ENCODE results near the gene MAPK11.
A peak's percentile ranks its signal among the peaks of the same experiment; 100 is the strongest.

The MAPK11 gene

DNA sequence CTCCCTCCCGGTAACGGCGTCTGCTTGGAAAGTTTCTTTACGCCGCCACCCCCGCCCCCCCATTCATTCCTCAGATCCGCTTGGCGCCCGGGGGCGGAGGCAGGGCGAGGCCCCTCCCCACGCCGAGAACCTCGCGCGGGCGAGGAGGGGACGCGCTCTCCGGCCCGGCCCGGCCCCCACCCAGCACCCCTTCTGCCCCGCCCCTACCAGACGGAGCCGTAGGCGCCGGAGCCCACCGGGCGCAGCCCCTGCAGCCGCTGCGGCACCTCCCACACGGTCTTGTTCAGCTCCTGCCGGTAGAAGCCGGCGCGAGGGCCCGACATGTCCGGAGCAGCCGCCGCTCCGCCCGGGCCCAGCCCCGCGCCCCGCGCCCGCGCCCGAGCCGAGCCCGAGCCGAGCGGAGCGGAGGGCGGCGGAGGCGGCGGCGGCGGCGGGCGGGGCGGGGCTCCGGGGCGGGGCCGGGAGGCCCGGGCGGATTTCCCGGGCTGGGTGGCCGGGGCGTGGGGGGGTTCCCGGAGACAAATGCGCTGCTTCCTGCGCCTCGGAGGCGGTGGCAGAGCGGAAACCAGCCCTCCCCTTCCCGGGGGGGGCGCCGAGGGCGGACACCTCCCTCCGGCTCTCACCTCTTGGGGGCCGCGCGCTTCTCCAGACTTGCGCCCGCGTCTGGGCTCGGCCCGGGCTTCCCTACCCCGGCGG lies at the start of gene MAPK11:
Gene MAPK11 (minus strand): TSS at position 411 of the 696 bp plus-strand sequence. CDS start 88 bp downstream, at position 323.
- DNase-seq, result peak; percentile 56

DNA sequence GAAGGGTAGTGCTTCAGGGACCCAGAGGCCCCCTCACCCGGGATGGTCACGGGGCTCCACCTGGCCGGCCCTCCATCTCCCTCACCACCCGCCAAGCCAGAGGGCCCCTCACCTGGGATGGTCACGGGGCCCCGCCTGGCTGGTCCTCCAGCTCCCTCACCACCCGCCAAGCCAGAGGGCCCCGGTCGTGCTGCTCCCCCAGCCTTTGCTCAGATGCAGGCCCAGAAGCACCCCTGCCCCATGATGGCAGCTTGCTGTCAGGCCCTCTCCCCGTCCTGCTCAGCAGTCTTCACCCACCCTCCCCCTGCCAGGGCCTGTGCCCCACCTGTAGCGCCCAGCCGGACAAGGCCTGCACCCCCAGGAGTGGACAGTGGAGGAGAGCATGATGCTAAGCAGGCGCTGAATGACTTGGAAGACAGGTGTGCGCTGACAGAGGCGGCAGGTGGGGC lies 49.3 kb upstream of the MAPK11 start:
- DNase-seq, result no peak

DNA sequence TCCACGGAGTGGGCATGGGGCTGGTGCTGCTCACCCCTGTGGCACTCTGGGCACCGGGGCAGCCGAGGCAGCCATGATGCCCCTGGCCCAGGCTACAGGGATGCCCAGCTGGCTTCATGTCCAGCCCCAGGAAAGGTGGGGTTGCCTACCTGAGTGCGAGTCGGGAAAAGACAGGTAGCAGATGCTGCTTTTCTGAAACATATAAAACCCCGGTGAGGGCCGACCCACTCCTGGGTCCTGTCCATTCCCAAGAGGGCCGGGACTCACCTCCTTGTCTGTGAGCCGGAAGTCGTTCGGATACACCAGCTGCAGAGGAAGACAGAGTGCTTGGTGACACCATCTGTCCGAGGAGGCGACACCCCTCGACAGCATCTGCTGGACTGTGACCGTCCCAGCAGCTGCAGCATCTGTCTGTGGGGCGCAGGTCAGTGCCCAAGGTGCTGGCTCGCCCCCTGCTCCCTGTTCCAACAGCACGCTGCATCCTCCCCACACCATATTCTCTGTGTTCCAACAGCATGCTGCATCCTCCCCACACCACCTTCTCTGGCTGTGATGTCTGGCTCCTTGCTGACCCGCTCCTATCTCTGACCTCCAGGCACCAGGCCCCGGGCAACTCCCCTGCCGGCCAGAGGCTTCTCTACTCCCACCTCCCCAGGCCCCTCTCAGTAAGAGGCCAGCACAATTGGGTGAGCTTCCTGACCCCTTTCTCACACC lies 48.7 kb upstream of the MAPK11 start:
- no peak for DNase-seq

DNA sequence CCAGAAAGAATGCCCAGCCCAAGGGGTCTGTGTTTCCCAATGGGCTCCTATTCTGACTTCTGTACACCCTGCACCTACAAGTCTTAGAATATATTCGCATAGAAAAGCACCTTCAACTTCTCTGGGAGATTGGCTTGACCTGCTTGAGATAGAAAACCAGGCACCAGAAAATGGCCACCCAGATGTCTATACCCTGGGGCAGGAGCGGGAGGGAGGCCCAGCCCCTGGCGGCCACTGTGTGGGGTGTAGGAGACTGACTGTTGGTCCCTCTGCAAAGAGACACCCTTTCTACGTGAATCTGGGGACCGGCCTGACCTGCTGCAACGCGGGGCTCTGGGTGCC lies 48.1 kb upstream of the MAPK11 start:
- no peak for DNase-seq

DNA sequence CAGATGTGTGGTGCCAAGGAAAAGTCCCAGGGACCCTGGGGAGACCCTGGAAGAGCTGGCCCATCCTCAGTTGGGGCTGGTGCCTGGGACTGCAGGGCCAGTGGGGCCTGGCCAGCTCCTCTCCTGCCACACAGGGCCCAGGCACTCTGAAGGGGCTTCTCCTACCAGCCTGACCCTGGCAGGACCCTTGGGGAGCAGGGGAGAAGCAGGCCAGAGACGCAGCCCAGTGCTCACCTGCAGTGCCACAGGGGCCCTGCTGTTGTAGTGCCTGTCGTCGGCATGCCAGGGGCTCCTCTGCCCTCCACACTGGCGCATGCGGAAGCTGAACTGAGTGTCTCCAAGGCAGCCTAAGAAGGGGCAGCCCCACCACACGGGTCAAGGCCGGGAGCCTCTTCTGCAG lies 47.5 kb upstream of the MAPK11 start:
- no peak for DNase-seq

DNA sequence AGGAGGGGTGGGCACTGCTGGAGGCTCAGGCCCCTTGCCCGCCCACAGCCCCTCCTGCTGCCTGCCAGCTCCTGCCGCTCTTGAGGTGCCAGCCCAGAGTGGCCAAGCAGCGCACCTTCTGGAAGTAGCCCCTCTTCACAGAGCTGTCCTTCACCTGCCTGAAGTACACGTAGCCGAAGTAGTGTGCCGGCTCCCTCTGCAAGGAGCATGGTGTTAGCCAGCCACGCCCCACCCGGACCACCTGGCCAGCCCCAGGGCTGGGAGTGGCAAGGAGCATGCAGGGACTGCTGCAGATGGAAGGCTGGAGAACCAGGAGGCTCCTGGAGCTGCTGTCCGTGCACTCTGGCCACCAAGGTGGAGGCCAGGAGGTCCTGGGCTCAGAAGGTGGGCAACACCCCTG lies 47.0 kb upstream of the MAPK11 start:
- no peak for DNase-seq

DNA sequence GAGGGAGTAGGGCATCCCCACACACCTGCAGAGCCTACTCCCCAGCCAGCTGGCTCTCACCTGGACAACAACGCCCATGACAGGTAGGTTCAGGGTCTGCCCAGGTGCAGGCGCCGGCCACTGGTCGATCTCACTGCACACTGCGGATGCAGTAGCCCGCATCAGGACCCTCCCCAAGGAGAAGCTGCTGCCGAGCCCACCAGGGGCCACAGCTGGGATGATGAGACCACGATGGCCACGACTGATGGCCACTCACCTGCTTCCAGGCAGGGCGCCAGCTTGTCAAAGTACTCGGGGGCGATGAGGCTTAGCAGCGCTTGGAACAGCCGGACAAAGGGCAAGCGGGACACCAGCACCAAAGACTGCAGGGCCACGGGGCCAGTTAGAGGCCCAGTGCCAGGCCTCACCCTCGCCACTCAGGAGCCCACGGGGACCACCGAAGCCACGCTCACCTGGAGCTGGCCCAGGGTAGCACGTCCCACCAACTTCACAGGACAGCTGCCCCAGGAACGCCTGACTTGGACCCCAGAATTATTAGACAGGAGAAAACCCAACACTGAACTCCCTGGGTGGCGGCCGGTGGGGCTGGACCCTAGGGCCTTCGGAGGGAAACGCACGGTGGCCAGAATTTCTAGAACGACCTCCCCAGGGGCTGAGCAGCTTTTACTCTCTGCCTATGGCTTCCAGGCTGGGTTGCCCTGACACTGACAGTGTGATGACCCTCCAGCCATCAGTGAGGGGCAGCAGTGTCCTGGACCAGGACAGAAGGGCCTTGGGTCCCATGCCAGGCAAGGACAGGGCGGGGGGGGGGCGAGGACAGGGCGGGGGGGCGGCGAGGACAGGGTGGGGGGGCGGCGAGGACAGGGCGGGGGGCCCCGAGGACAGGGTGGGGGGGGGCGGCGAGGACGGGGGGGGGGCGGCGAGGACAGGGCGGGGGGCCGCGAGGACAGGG lies 46.2 kb upstream of the MAPK11 start:
- DNase-seq, result no peak

DNA sequence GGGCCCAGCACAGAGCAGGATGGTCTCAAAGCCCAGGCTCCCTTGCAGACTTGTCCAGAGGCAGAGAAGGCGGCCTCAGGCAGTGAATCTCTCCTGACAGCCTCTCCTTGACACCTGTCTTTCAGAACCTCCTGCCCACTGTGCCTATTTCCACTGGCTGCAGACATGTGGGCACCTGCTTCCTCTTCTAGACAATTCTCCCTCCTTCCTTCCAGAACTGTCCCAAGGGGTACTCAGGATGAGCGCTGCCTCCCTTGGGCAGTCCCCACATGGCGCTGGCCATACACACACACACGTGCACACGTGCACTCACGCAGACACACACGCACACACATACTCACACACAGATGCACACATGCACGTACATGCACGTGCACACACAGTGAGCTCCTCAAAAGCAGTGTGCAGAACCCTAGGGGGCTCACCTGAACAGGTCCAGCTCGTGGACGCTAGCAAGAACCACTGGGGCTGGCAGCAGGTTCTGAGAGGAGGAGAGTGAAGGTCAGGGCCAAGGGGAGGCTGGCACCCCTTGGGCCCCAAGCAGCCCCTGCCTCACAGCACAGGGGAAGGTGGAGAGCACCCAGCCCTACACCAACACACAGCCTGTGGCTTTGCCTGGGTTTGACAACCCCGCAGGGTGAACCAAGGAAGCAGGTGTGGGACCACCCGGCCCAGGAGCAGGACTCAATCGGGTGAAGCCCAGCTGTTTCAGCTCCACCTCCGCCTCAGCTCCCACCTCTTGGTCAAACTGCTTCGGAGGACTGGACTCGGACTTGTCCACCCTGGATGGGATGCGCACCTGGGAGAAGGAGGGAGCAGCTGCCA lies 45.3 kb upstream of the MAPK11 start:
- DNase-seq, result no peak

DNA sequence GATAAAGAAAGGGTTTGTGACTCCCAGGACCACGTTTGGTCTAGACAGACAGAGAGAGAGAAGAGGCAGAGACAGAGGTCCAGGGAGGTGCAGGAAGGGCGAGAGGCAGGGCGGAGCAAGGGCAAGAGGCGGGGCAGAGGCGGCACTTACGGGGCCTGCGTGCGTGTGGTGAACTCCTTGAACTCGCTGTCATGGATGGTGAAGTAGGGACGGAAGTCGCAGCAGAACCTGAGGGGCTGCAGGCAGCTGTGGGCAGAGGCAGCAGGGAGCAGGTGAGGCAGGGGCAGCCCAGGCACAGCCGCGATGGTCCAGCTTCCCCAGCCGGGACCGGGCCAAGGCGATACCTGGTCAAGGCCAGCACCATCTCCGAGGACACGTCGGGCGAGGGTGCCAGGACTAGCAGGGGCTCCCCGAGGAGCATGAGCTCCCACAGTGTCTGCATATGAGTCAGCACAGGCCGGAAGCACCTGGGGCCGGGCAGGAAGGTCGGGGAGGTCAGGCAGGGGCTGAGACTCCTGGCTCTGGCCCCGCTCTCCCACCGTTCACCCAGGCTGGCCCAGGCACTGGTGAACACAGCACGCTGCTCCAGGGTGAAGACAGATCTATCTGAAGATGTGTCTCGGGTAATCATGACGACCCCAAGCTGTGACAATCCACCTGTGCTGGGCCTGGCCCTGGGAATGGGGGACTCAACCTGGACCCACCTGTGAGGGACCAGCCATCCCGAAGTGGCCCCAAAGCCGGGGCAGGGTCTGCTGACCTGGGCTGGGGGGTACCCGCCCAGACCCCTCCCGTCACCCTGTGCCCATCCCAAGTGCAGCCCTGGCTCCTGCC lies 44.5 kb upstream of the MAPK11 start:
- no peak for DNase-seq

DNA sequence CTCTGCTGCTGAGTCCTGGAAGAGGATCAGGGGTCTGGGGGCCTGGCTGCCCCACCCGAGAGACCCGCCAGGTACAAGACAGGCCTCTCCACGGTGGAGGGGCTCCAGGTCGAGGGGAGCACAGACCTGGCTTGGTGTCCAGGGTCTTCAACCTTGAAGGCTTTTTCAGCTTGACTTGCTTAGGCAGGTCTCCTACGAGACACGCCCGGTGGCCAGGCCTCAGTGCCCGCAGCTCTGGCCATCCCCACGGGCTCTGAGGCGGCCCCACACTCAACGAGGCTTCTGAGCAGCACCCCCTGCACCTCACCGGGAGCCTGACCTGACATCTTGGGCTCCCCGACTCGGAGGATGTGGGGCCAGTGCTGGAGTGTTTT lies 43.9 kb upstream of the MAPK11 start:
- DNase-seq, result no peak

DNA sequence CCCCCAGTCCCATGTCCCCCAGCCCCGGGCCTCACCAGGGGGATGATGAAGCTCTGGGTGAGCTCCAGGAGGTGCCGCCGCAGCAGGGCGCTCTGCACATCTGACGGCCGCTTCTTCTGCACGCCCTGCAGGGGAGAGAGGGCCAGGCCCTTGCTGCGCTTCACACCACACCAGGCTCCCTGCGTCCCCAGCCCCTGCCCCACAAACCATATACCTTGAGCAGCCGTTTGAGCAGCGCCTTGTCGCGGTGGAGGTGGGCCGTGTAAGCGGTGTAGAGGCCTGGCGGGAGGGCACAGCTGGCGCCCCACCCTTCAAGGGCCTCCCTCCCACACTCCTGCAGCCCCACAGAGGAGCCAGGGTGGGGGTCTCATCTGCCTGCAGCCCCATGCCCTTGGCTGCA lies 43.4 kb upstream of the MAPK11 start:
- no peak for DNase-seq

DNA sequence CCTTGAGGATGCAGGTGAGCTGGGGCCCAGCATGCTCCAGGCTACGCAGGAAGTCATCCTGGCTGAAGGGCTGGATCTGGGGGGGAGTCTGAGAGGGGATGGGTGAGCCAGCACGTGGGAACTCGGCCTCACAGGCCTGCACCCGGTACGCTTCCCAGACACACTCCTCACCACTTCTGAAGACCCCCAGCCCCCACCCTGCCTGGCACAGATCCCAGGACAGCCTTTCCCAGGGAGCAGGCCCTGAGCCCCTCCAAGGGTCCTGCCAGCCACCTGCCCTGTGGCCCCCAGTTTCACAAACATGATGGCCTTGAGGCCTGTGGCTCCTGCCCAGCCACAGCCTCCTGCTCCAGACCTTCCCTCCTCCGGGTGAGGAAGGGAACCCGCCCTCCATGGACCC lies 42.8 kb upstream of the MAPK11 start:
- DNase-seq, result no peak

DNA sequence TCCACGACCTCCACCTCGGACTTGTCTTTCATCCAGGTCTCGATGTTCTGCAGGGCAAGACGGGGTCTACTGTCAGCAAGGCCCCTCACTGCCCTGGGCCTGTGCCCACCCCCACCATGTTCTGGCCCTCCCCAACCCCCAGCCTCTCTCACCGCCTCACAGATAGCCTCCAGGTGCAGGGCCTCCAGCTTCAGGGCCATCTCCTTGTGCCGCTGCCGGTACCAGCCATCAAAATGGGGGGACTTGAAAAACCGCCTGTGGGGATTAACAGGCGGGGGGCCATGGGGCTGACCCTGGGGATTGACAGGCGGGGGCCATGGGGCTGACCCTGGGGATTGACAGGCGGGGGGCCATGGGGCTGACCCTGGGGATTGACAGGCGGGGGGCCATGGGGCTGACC lies 42.2 kb upstream of the MAPK11 start:
- DNase-seq, result no peak

DNA sequence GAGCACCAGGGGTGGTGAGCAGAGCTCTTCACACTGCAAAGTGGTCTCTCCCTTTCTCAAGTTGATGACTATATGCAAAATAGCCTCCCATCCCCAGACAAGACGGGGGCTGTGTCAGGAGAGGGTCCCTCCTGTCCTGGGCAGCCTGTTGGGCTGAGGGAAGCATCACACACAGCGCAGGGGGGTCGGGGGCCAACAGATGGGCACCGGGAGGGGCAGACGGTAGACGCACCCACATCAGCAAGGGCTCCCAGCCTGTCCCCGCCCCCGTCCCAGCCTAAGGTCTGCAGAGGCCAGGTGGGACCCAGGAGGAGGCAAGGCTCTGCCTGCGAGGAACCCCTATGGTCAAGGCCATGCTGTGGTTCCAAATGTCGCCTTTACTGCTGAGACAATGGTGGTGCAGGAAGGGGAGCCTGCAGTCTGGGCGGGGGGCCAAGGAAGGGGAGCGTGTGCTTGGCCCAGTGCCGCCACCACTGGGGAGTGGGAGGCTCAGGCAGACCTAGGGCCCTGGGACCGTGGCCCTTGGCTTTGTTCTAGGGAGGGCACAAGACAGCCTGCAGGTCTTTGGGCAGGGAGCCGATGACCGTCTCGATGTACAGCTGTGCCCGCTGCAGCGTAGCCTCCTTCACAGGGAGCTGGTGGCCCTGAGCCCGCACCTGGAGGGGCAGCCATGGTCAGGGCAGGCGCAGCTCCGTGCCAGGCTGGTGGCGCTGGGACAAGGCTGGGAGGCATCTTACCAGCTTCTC lies 41.6 kb upstream of the MAPK11 start:
- no peak for DNase-seq

DNA sequence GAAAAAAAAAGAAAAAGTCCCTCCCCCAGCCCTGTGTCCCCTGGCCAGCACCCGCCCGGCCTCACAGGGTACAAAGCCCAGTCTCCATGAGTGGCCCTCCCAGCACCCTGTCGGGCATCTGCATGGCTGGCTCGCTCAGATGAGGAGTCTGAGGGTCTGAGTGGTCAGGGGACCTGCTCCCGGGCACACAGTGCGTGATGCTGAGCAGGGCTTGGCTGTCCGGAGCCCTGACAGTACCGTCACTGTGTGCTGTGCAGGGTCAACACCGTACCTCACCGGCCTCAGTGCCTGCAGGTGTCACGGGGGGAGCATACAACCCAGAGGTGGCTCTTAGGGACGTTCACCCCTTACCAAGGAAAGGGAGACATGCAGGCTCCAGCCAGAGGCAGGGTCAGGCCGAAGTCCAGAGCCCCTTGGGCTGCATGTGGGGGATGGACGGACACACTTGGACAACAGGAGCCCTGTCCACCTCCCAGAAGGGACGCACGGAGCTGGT lies 40.8 kb upstream of the MAPK11 start:
- no peak for DNase-seq

DNA sequence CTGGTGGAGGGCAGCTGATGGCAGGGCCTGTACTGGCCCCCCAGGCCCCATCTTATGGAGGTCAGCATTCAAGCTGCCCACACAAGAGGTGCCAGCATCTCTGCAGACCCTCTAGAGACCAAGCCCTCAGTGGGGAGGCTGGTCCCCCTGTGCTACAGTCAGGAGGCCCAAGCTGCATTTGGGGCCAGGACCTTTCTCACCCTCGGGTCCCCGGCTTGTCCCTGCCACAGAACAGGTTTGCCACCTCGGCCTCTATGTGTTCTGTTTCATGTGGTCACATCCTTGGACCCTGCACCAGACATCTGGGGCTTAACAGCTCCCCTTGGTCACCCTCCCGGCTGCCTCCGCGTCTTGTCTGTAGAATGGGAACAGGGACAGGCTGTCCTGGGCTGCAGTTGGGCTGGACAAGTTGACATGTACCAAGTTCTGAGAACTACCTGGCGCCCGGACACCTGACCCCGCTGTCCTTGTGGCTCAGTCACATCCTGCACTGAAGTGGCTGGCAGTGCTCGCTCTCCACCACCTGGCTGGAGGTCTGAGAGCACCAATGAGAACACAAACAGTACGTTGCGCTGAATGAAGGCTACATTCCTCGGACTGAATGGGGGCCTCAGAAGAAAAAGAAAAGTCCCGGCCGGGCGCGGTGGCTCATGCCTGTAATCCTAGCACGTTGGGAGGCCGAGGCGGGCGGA lies 40.0 kb upstream of the MAPK11 start:
- no peak for DNase-seq

DNA sequence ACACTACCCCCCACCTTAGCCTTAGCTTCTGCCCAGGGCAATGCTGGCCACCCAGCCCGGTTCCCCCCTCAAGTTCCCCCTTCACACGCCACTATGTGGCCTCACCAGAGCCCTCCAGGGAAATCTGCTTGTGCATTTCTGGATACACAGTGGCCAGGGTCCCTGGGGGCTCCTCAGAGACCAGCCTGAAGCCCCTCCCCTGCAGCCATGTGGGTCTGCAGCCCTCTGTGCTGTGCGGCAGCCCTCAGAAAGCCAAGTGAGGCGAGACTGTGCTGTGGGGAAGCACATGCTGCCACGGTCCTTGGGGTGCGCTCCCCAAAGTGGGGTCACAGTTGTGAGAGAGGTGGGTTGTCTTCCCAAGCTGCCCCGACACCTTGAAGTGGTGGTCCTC lies 39.4 kb upstream of the MAPK11 start:
- DNase-seq, result no peak

DNA sequence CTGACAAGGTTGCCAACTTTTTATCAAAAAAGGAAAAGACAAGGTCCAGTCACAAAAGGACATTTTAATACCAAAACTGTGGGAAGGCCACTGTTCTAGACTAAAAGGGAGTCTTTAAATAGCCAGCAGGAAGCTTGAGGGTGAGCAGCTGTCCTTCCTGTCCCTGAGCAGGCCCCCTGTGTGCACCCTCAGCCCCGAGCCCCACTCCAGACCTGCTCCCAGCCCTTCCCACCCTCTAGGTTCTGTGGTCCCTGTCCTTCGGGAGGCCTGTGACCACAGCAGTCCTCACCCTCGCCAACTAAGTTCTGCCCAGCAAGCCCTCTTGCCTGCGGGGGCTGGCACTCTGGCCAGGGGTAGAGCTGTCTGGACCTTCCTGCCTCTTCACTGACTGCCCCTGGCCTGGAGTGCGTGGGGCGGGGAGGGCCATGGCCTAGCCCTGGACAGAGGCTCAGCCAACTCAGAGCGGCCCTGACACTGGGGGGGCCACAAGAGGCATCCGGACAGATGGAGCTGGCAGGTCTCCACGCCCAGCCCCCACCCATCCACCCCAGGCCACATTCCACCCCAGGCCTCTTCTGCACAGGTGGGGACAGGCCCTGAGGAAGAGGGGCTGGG lies 38.9 kb upstream of the MAPK11 start:
- no peak for DNase-seq

DNA sequence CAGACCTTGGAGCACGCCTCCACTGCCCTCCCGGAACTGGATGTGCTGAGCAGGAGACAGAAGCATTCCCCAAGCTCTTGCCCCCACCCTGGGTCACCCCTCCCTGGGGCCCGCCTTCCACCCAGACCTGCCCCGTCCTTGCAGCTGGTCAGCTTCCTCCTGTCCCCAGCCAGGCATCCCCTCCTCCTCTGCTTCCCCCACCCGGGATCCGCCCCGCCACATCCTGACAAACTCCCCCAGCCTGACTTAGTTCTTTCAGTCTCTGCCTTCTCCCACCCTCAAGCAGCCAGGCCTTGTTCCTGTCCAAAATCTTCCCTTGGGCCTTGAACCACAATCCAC lies 38.4 kb upstream of the MAPK11 start:
- peak; percentile 12 for DNase-seq
